Keratinocyte (primary cell): ENCODE results near the gene CCDC34.

Experiments
- EZH2 ChIP-seq: IDR thresholded peaks from one replicate; pipeline ENCODE4 v1.6.1; 2012; ENCODE audit warnings: inconsistent platforms, mild to moderate bottlenecking, low read length, moderate library complexity
- TF ChIP-seq, protein P1 (sequence below), 3 experiments: IDR thresholded peaks in 1 of 3; conservative IDR thresholded peaks in 1 of 3; optimal IDR thresholded peaks in 1 of 3; 2 replicates in 2 of 3; 3 replicates in 1 of 3; pipeline versions ENCODE3 to v1.5.1; 2011; ENCODE audit warnings: low read length in 3 of 3, mild to moderate bottlenecking in 3 of 3, moderate library complexity in 2 of 3, control low read depth in 1 of 3, inconsistent platforms in 1 of 3; ENCODE audit not compliant: insufficient read depth in 2 of 3; ENCODE audit errors: extremely low read depth in 1 of 3

DNA sequence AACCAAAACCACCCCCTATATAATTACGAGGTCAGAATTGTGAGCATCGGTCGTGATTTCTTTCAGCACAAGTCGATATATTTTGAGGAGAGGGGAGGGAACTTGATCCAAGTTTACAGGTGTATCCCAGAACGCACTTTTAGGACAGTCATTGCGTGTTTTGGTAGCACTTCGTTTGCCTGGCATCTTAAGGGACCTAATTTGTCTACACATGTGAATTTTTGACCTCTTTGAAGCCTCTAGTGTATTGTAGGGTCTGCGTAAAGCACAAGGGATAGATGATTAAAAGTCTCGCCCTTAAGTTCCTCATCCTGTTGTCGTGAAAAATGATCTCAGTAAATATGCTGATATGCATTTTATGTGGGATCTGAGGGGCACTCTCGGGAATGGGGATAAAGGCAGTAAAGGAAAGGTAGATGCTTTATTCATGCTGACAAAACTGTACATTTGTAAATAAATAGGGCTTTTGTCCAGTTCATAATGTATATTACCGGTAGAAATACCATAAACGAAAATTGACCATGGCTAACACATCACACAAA, 632 bp upstream of the CCDC34 start:
- TF ChIP-seq EZH2: no peak
- TF ChIP-seq, protein P1, sequence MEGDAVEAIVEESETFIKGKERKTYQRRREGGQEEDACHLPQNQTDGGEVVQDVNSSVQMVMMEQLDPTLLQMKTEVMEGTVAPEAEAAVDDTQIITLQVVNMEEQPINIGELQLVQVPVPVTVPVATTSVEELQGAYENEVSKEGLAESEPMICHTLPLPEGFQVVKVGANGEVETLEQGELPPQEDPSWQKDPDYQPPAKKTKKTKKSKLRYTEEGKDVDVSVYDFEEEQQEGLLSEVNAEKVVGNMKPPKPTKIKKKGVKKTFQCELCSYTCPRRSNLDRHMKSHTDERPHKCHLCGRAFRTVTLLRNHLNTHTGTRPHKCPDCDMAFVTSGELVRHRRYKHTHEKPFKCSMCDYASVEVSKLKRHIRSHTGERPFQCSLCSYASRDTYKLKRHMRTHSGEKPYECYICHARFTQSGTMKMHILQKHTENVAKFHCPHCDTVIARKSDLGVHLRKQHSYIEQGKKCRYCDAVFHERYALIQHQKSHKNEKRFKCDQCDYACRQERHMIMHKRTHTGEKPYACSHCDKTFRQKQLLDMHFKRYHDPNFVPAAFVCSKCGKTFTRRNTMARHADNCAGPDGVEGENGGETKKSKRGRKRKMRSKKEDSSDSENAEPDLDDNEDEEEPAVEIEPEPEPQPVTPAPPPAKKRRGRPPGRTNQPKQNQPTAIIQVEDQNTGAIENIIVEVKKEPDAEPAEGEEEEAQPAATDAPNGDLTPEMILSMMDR (optimal IDR thresholded peaks at IDR 0.05 in 1 of 3, IDR thresholded peaks at IDR 0.05 in 1 of 3, conservative IDR thresholded peaks at IDR 0.05 in 1 of 3; ENCODE audit: extremely low read depth in 1 of 3, insufficient read depth in 2 of 3, low read length in 3 of 3): no peak
